ENCODE measurements around the gene ZBTB42.

Gene ZBTB42

GRCh38 chr14:104784218-104784568 is 16.7 kb upstream of the ZBTB42 start:
- no peak for DNase-seq

- no peak for DNase-seq
These were observed 15.8 kb upstream of the ZBTB42 start for GRCh38 chr14:104784846-104785707.

GRCh38 chr14:104785708-104786080 is 15.2 kb upstream of the ZBTB42 start:
- DNase-seq, result no peak

- DNase-seq, result no peak
These were observed 14.8 kb upstream of the ZBTB42 start for GRCh38 chr14:104786091-104786586.

GRCh38 chr14:104786726-104787675 is 13.9 kb upstream of the ZBTB42 start:
- no peak for DNase-seq

GRCh38 chr14:104787736-104788135 is 13.2 kb upstream of the ZBTB42 start:
- DNase-seq, result no peak

- no peak for DNase-seq
These were observed 12.6 kb upstream of the ZBTB42 start for GRCh38 chr14:104788161-104788818.

GRCh38 chr14:104788873-104789663 is 11.8 kb upstream of the ZBTB42 start:
- DNase-seq, result no peak

- DNase-seq, result no peak
These were observed 10.9 kb upstream of the ZBTB42 start for GRCh38 chr14:104789752-104790743.

GRCh38 chr14:104791425-104791824 is 9.5 kb upstream of the ZBTB42 start:
- DNase-seq, result no peak

GRCh38 chr14:104792101-104792884 is 8.6 kb upstream of the ZBTB42 start:
- no peak for DNase-seq

- DNase-seq, result no peak
These were observed 7.8 kb upstream of the ZBTB42 start for GRCh38 chr14:104792945-104793702.

- DNase-seq, result no peak
These were observed 7.3 kb upstream of the ZBTB42 start for GRCh38 chr14:104793703-104793959.

GRCh38 chr14:104794099-104794498 is 6.8 kb upstream of the ZBTB42 start:
- DNase-seq, result no peak

- no peak for DNase-seq
These were observed 6.3 kb upstream of the ZBTB42 start for GRCh38 chr14:104794631-104794992.

GRCh38 chr14:104794993-104795780 is 5.7 kb upstream of the ZBTB42 start, which contains the start of gene AKT1:
Gene AKT1, minus strand, starts transcription at chr14:104795748. Its CDS starts 3,105 bp downstream, at chr14:104792643.
- DNase-seq, result no peak

GRCh38 chr14:104795781-104796686 is 4.9 kb upstream of the ZBTB42 start:
- no peak for DNase-seq

- DNase-seq, result no peak
These were observed 4.2 kb upstream of the ZBTB42 start for GRCh38 chr14:104796687-104797081.
